Esophagus mucosa (tissue), 1 donor: ENCODE data around the gene FAR2. TPM values are rescaled to one million over a fixed set of nuclear protein-coding genes. Genes with fewer than 3 reads are reported as not detected.
A peak's percentile ranks its signal among the peaks of the same experiment; 100 is the strongest.
"Not testable (repeated sequence)": the region's sequence is repeated elsewhere in the genome, so short reads cannot be mapped to it uniquely, and the experiment has no call there.

Source experiments
- ATAC-seq: fragments of 200-7000 bp; cut with Tn5 transposase; one replicate; pipeline ENCODE4 v1.9.1; 2020
- total RNA-seq: library from RNA; stranded (reverse); gene quantifications from one replicate; pipeline ENCODE4 v1.2.4, GENCODE V29; 2023
- donor health status: DM: yes; HTN: yes; CAD: no.

Gene FAR2
- total RNA-seq, 1 donor from 2014 or later = 1.1 TPM

DNA sequence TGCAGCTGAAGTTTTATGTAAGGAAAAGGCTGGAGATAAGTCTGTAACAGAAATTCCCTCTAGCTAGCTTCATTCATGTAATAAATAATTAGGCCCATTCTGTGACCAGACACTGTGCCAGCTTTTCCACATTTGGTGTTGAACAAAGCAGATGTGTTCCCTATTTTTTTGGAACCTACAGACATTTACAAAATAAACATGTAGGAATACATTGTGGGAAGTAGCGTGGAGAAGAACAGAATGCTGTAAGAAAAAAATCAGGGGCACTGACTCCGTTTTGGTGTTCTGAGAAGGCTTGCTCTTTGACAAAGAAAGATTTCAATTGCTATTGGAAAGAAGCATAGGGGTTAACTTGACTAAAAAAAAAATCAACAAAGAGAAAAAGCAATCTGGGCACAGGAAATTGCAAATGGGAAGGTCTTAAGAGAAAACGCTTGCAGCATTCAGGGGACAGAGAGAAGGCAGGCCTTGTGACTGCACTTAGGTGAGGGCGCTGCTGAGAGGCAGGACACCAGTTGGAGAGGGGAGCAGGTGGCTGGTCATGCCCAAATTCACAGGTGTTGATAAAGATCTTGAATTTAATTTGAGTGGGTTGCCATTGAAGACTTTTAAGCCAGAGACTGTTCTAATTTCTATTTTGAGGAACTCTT, 4.0 kb downstream of the FAR2 start:
- no peak for ATAC-seq

DNA sequence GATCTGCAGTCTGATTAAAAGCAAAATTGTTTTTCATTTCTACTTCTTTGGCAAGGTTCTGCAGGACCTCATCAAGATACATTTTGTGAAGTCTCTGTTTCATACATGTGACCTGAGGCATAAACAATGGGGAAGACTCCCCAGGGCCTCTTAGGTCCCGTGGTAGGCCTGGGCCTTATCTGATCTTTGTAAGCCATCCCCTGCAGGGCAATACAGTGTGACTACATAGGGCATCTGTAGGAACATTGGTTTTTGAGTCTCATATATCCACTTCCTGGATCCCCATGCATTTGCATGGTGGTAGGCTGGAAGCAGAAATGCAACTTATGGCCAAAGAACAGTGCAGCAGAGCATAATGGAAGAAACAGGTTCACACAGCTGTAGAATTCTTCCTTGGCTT, 6.0 kb downstream of the FAR2 start:
- no peak for ATAC-seq

DNA sequence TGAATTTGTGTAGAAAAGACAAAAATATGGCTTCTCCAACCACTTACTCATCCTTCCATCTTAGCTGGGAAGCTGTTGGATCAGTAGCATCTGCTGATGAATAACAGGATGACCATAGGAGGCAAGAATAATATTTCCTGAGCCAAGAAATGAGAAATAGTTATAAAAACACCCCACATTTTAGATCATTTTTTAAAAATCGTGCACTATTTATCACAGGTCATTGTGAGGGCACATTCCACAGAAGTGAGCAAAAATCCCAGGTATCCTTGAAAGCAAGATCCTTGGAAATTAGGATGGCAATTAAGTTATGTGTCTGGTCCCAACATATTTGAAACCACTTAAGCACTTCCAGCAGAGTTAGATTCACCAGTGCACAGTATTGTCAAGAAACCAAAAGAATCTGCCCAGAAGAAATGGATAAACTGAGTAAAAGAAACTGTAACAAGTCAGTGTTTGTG, 8.4 kb downstream of the FAR2 start:
- no peak for ATAC-seq

DNA sequence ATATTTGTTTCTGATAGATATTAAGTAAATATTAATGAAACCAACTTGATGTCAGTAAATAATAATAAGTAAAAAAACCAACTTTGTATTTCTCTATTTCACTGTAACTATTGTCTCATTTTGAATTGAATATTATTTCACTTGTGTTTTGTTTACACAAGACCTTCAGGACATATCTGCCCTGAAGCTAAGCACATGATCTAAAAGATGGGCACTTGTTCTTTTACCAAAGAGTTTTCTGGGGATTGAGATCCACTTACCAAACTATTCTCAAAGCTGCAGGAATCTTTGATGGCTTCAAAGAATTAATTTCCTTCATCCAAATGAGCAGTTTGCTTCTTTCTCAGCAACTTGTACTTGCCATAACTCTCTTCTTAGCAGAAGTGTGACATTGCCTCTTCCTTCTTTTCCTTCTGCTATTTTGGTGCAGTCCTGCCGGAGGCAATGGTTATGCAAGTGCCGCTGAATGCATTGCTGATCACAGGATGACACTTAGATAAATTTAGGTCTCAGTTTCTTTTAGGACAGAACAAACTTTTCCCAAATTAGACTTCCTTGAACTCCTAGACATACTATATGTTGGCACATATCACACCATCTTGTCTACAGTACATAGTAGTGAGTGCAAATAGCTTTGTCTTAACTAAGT, 9.2 kb downstream of the FAR2 start:
- no peak for ATAC-seq

DNA sequence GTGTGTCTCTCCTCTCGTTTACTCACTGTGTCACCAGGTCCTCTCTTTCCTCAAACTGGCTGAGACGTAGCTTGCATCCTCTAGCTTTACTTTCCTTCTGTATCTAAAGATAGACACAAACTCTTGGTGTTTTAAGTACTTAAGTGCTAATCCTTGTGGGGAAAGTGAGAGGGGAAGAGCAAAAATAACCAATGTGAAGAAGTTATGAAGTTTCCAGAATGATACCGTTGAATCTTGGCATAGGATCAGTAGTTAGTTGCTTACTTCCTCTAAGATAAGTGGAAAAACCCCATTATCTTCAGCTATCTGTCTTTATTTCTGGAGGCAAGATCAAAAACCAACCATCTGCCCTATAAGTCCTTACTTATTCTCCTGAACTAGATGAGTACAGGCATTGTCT, 10.6 kb downstream of the FAR2 start:
- ATAC-seq = no peak

DNA sequence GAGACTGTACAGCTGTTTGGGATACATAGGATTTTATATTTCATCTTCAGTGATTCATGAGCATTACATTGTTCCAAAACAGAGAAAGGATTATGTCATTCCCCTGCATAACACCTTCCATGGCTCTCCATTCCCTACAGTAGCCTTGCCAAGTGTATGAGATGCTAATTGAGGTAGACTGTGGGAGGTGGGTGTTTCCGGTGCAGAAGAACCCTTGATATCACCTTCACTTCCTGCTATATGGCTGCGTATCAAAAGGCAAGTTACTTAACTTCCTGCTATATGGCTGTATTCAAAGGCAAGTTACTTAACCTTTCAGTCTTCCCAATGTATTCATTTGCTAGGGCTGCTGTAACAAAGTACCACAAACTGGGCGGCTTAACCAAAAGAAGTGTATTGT, 11.2 kb downstream of the FAR2 start:
- ATAC-seq = no peak

DNA sequence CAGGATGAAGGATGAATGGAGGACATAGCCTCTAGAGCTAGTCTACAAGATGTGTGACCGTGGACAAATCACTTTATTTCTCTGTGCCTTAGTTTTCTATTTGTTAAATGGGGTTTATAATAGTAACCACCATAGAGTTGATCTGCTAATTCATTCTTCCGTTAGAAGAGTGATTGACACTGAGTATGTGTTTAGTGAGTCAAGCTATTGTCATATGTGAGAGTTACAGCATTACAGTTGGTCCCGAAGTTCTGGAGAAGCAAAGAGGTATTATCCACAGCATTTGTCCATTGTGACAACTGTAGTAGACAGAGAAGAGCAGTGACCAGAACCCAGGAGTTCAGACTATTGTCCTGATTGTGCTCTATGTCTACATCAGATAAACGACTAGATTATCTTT, 14.1 kb downstream of the FAR2 start:
- no peak for ATAC-seq

DNA sequence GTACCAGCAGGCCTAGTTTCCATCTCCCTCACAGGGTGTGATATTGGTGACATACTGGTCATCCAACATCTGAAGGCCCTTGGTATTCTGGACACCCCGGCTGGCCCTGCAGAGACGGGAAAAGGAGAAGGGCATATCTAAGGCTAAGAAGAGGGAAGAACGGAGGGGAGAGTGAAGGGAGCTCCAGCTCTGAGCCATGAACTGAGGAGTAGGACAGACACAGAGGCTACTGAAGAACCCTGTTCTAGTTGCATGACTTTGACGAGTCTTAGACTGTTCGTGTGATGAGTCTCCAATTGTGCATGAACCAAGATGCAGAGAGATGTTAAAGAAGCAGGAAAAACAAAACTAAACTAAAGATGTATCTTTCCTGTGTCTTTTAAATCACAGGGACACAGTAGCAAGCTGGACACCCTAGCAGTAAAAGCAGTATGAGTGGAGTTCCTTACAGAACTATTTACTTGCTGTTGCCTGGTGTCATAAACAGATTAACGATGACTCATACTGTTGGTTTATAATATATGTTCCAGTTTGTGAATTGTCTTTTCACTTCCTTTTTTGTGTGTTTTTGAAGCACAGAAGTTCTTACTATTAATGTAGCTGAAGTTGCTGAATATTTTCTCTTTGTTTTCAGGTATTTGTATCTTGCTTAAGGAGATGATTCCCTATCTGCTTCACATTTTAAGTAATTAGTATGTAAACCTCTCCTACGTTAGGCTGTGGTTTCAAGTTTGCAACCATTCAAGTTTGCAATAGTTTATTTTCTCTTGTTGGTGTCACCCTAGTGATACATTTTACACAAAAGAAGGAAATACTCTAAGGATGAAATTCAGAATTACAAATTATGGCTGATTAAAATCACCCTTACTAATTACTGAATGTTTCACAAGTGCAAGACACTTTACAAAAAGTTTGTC, 15.7 kb downstream of the FAR2 start:
- ATAC-seq = peak; percentile 77

DNA sequence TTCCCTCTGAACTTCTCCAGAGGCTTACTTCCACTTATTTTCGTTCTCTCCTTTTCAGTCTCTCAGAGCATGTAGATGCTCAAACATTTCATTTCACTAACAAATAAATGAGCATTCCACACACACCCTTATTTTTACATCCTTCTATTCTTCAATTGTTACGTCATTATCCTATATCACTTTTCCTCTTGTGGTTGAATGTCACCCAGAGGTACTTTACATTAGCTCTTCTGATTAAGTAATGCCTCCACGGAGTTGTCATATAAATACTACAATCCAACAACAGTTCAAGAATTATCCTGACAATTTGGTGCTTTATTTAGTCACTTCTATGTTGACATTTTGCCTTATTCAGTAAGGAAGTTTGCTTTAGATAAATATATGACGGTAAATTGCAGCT, 18.4 kb downstream of the FAR2 start:
- ATAC-seq = no peak

DNA sequence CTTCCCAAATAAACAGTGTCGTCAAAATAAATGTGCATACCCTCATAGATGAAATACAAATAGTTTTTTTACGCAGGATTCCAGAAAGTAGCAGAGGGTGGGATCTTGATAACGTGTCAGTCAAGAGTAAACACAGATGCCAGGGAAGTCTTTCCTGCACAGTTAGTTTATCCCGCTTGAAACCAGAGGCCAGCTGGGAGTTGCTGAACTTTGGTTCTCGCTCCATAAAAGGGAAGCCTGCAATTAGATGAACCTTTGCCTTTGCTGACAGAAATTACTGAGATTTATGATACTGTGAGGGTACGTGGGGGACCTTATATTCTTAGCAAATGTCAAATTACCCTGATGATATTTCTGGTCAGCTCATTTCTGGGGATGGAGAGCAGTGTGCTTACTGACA, 18.9 kb downstream of the FAR2 start:
- no peak for ATAC-seq

DNA sequence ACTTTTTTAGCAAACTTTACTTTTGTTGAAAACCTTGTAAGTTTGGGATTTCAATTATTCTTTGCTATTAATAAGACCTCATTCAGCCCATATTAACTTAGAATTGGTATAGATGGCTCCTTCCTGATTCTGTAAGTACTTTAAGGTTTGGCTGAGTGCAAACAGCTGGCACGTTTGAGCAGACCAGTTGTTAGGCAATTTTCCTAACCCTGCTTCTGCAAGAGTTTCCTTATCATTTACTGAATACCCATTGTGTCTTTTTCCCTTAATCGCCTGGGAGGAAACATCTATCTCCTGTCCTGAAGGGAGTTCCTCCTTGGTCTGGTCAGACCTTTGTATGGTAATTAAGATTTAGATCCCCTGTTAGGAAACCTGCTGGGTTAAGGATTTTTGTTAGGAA, 20.9 kb downstream of the FAR2 start:
- not testable (repeated sequence) for ATAC-seq

DNA sequence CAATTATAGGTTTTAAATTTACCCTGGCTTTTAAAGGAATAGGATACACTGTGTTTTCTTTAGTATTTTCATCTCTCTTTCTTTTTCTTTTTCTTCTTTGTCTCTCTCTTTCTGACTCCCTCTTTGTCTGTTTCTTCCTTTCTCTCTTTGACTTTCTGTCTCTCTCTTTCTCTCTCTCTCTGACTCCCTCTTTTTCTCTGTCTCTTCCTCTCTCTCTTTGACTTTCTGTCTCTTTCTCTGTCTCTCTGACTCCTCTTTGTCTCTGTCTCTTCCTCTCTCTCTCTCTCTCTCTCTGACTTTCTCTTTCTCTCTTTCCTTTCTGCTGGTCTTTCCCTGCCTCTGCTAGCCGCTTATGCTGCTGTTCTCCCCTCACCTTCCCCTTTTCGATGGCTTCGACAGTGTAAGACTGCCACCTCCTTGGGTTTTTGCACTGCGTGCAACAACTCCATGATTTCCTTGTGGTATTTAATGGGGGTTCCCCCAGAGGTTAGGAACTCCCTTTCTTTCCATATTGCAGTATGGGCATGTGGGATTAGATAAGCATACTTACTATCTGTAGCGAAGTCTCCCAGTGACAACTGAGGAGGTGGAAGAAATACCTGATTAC, 21.5 kb downstream of the FAR2 start:
- not testable (repeated sequence) for ATAC-seq

DNA sequence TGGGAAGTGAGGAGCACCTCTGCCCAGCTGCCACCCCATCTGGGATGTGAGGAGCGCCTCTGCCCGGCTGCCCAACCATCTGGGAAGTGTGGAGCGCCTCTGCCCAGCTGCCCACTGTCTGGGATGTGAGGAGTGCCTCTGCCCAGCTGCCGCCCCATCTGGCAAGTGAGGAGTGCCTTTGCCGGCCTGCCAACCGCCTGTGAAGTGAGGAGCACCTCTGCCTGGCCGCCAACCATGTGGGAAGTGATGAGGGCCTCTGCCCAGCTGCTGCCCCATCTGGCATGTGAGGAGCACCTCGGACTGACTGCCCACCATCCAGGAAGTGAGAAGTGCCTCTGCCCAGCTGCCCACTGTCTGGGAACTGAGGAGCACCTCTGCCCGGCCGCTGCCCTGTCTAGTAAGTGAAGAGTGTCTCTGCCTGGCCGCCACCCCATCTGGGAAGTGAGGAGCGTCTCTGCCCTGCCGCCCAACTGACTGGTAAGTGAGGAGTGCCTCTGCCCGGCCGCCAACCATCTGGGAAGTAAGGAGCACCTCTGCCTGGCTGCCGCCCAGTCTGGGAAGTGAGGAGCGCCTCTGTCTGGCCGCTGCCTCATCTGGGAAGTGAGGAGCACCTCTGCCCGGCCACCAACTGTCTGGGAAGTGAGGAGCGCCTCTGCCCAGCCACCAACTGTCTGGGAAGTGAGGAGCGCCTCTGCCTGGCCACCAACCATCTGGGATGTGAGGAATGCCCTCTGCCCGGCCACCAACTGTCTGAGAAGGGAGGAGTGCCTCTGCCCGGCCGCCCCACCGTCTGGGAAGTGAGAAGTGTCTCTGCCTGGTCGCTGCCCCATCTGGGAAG, 22.6 kb downstream of the FAR2 start:
- ATAC-seq = no peak

DNA sequence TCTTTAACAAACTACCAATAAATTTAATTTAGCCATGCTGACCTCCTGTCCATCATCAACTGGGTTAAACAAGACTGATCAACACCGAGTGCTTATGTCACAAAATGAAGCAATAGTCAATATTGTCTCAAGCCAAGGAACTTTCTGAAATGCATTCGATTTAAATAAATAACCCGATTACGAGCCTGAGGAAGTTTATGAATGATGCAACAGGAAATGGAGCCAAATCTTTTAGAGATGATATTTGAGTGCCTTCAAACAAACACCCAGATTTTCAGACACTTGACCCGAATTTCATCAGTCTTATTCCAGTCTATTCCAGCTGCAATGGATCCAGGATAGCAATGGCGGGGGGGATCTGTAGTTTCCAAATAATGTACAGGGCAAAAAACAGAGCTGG, 27.9 kb downstream of the FAR2 start:
- no peak for ATAC-seq

DNA sequence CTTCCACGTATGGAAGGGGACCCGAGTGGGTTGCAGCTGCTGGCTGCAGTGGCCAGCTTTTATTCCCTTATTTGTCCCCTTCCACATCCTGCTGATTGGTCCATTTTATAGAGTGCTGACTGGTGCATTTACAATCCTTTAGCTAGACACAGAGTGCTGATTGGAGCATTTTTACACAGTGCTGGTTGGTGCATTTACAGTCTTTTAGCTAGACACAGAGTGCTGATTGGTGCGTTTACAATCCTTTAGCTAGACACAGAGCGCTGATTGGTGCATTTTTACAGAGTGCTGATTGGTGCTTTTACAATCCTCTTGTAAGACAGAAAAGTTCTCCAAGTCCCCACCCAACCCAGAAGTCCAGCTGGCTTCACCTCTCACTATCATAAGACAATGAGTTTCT, 33.2 kb downstream of the FAR2 start:
- ATAC-seq = not testable (repeated sequence)

DNA sequence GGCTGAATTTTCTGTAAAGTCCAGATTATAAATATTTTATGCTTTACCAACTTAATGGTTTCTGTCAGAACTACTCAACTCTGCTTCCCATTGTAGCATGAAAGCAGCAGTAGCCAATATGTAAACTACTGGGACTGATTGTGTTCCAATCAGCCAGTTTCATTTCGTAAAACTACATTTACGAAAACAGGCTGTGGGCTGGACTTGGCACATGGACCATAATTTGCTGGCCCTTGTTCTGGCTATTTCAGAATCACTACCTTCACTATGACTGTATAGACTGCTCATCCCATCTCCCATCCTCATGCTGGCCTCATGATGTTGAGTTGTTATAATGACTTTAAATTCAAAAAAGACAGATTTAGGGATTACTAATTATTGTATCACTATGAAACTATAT, 38.7 kb downstream of the FAR2 start:
- no peak for ATAC-seq

DNA sequence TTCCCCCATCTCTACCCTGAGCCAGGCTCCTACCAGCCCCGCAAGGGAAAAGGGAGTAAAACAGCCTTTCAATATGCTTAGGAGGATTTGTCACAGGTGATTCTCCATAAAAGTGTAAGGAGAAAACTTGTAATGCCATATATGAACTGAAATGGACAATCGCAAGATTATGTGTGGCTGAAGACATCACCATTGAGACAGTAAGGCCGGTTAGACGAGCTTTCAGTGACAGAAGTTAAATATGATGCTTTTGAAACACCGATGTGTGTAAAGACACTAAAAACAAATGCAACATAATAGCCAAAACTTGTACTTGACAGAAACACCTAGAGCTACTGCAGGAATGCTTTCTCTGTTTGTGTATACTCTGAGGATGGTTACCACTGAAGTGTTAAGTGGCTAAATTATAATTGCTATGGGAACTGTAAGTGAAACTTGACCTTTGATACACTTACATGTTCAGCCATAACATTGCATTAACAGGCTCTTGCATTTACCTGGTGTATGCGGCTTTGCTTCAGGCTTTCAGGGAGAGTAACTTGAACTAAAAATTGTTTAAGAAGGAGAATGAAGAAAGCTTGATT, 42.3 kb downstream of the FAR2 start:
- no peak for ATAC-seq

DNA sequence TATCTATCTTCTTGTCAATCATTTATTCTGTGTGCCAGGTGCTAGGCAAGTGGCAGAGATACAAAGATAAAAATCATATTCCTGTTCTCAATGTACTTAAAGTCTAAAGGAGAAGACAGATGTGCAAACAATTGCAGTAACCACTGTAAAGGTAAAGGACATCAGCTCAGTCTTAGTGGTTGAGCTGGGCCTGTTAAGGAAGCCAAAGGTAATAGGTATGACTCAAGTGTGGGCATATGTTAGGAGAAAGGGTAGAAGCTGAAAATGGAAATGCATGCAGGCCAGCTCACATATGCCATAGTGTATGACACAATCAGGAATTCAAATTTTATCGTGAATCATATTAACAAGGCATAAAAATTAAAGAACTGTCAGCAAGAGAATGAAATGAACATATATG, 49.8 kb downstream of the FAR2 start:
- no peak for ATAC-seq

DNA sequence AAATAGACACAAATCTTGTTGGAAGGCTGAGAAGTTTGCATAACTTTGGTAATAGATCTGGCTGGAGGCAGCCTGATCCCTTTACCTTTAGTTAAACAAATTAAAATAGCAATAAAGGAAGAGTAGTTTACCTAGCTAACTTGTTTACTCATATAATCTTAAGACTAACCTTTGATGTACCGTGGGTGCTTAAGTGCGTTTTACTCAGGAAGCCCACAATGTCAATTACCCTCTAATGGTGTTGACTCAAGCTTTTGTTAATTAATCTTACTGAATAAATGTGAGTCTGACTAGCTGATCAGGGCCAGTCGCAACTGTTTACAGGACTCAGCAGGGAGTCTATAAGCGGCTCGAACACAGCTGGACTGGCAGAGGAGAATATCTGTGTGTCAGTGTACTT, 51.5 kb downstream of the FAR2 start:
- ATAC-seq = no peak

DNA sequence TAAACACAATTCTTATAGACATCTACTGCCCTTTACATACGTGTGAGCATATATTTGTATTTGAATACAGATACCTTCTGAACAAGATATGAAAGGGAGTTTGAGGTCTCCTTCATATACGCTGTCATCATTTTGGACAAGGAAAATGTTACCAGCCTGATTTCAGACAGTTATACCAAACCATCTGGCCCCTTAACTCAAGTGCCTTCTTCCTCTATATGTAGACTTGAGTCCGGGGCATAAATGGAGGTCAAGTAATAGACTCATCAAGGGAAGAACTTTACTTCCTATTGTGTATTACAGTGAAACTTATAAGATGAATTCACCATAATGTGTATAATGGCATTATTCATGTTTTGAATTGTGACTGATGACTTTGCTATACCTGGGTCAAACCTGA, 52.2 kb downstream of the FAR2 start:
- no peak for ATAC-seq

DNA sequence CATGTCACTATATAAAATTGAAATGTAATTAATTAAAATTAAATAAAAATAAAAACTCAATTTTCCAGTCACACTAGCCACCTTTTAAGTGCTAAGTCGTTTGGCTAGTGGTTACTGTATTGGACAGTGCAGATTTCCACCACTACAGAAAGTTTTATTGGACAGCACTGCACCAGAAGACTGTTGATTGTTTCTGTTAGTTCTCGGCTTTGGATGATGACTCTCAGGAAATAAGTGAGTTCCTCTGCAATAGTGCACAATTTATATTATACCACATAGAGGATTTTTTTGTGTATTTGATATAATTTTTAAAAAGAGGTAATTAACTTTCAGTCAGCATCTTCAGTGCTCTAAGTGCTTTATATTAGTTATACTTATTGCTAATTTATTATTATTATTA, 52.7 kb downstream of the FAR2 start:
- no peak for ATAC-seq

DNA sequence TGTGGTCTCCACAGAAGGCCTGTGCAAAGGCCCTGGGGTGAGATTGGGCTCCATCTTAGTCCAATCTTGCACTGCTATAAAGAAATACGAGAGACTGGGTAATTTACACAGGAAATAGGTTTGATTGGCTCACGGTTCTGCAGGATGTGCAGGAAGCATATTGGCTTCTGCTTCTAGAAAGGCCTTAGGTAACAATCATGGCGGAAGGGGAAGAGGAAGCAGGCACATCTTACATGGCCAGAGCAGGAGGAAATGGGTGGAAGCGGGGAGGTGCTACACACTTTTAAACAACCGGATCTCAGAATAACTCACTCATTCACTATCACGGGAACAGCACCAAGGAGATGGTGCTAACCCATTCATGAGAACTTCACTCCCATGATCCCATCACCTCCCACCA, 55.4 kb downstream of the FAR2 start:
- no peak for ATAC-seq
